ENCODE results near the gene SAA4.

SAA4 gene

DNA sequence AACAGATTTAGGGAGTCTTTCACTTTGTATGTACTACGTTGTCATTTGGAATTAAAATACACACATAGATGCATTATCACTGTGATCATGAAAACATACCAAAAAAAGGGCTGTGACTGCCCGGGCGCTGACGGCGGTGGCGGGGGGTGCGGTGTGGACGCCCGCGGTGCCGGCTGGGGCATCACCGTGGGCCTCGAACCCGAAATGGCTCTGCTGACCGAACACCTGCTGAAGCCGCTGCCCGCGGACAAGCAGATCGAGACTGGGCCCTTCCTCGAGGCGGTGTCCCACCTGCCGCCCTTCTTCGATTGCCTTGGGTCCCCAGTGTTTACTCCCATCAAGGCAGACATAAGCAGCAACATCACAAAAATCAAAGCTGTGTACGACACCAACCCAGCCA is 47.8 kb downstream of the SAA4 start:
- no peak for DNase-seq
